PC-3 (cell line): Measurements from ENCODE around the gene SOX6.

Source experiments
- CTCF ChIP-seq: fragments of 300-600 bp; sonication (generic); conservative IDR thresholded peaks from 2 replicates; pipeline ENCODE4 v1.5.1; 2017; ENCODE audit warnings: antibody characterized with exemption, low read depth, mild to moderate bottlenecking, low read length
- EZH2phosphoT487 ChIP-seq: fragments of 300-600 bp; sonication (generic); IDR thresholded peaks from 2 replicates; pipeline ENCODE4 v1.6.1; 2018; ENCODE audit warnings: mild to moderate bottlenecking, antibody characterized with exemption, low read length, borderline replicate concordance

DNA sequence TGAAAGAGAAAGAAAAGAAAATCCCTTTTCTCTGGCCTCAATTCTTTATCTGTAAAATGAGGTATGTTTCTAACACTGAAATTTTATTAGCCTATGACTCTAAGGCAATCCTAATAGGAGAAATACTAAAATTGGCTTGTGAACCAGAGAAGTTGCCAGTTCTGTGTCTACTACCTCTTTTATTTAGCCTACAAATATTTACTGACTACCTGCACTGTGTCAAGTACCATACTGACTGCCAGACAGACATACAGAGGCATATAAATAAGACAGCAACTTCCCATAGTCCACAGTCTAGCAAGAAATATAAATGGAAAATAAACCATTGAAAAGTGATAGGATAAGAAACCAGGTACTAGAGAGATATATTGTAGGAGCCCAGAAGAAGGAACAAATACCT lies 2.4 kb upstream of the SOX6 start:
- no peak for TF ChIP-seq CTCF
- TF ChIP-seq EZH2phosphoT487, result no peak
